ENCODE data around the gene SGSM2.

The SGSM2 gene

GRCh38 chr17:2369039-2369438 is 31.7 kb downstream of the SGSM2 start:
- DNase-seq = no peak

- DNase-seq = no peak
These were observed 32.4 kb downstream of the SGSM2 start for GRCh38 chr17:2369551-2370210.

GRCh38 chr17:2370211-2370589 is 32.9 kb downstream of the SGSM2 start:
- no peak for DNase-seq

- no peak for DNase-seq
These were observed 34.2 kb downstream of the SGSM2 start for GRCh38 chr17:2371183-2372130.

GRCh38 chr17:2372180-2372579 is 34.9 kb downstream of the SGSM2 start:
- DNase-seq = no peak

- DNase-seq = no peak
These were observed 35.4 kb downstream of the SGSM2 start for GRCh38 chr17:2372681-2373080.

GRCh38 chr17:2373179-2373578 is 35.9 kb downstream of the SGSM2 start:
- no peak for DNase-seq

GRCh38 chr17:2374549-2375285 is 37.4 kb downstream of the SGSM2 start:
- no peak for DNase-seq

GRCh38 chr17:2375406-2375805 is 38.1 kb downstream of the SGSM2 start:
- no peak for DNase-seq

GRCh38 chr17:2376107-2376506 is 38.8 kb downstream of the SGSM2 start:
- no peak for DNase-seq

GRCh38 chr17:2377659-2378058 is 40.4 kb downstream of the SGSM2 start:
- no peak for DNase-seq

- DNase-seq = no peak
These were observed 41.6 kb downstream of the SGSM2 start for GRCh38 chr17:2378905-2379304.

- no peak for DNase-seq
These were observed 42.4 kb downstream of the SGSM2 start for GRCh38 chr17:2379489-2380225.

GRCh38 chr17:2380226-2380922 is 43.1 kb downstream of the SGSM2 start:
- no peak for DNase-seq

GRCh38 chr17:2380950-2381649 is 43.8 kb downstream of the SGSM2 start:
- no peak for DNase-seq

- no peak for DNase-seq
These were observed 46.4 kb downstream of the SGSM2 start for GRCh38 chr17:2383628-2384167.

- no peak for DNase-seq
These were observed 47.3 kb downstream of the SGSM2 start for GRCh38 chr17:2384439-2385127.

- no peak for DNase-seq
These were observed 48.2 kb downstream of the SGSM2 start for GRCh38 chr17:2385240-2386210.

GRCh38 chr17:2386400-2387085 is 49.2 kb downstream of the SGSM2 start:
- DNase-seq = no peak
